ENCODE data around the gene VRTN.
"Not testable (repeated sequence)": the region's sequence is repeated elsewhere in the genome, so short reads cannot be mapped to it uniquely, and the experiment has no call there.

Gene VRTN

GRCh38 chr14:74390505-74390904, 42.2 kb downstream of the VRTN start:
- peaks cover 49% of the 10 kb centered on the region for H3K27me3 Mint-ChIP-seq
- not testable (repeated sequence) for H3K4me3 Mint-ChIP-seq

GRCh38 chr14:74391479-74391878, 43.2 kb downstream of the VRTN start:
- Mint-ChIP-seq H3K36me3 (ENCODE audit: insufficient read depth) (no peaks in the 10 kb centered on the region), H3K9me3 (no peaks in the 10 kb centered on the region), H3K4me3 (no peak overlapping the region), H3K4me1 (no peaks in the 10 kb centered on the region), H3K27me3 (peaks cover 59% of the 10 kb centered on the region), H3K27ac (ENCODE audit: low read depth) (no peak overlapping the region)
- no peak for DNase-seq (ENCODE audit: low spot score in 2 of 2)
- ATAC-seq (replicated peaks; ENCODE audit: extremely low read depth, poor library complexity, severe bottlenecking) = no peak

More at GRCh38 chr14:74390505-74390904, 42.2 kb downstream of the VRTN start:
- not testable (repeated sequence) for H3K36me3 Mint-ChIP-seq (ENCODE audit: insufficient read depth); H3K4me1 Mint-ChIP-seq; H3K27ac Mint-ChIP-seq (ENCODE audit: low read depth); DNase-seq (ENCODE audit: low spot score in 2 of 2); ATAC-seq (replicated peaks; ENCODE audit: extremely low read depth, poor library complexity, severe bottlenecking); H3K9me3 Mint-ChIP-seq

- Mint-ChIP-seq H3K4me1 (no peaks in the 10 kb centered on the region), H3K27me3 (peaks cover 67% of the 10 kb centered on the region), H3K36me3 (ENCODE audit: insufficient read depth) (no peaks in the 10 kb centered on the region), H3K9me3 (no peaks in the 10 kb centered on the region), H3K27ac (ENCODE audit: low read depth) (no peak overlapping the region), H3K4me3 (no peak overlapping the region)
- DNase-seq (ENCODE audit: low spot score in 2 of 2) (no peak), ATAC-seq (replicated peaks; ENCODE audit: extremely low read depth, poor library complexity, severe bottlenecking) (no peak)
Observed at GRCh38 chr14:74392616-74393570, 44.6 kb downstream of the VRTN start.

GRCh38 chr14:74394549-74394948, 46.3 kb downstream of the VRTN start:
- Mint-ChIP-seq H3K27me3 (peaks cover 66% of the 10 kb centered on the region), H3K4me1 (no peaks in the 10 kb centered on the region), H3K36me3 (ENCODE audit: insufficient read depth) (peaks cover 2% of the 10 kb centered on the region), H3K27ac (ENCODE audit: low read depth) (no peak overlapping the region), H3K4me3 (no peak overlapping the region), H3K9me3 (no peaks in the 10 kb centered on the region)
- ATAC-seq (replicated peaks; ENCODE audit: extremely low read depth, poor library complexity, severe bottlenecking) = no peak
- DNase-seq (ENCODE audit: low spot score in 2 of 2) = no peak

GRCh38 chr14:74395094-74395493, 46.8 kb downstream of the VRTN start:
- H3K27ac Mint-ChIP-seq (ENCODE audit: low read depth) = no peak overlapping the region
- no peaks in the 10 kb centered on the region for H3K9me3 Mint-ChIP-seq
- DNase-seq (ENCODE audit: low spot score in 2 of 2) (no peak), ATAC-seq (replicated peaks; ENCODE audit: extremely low read depth, poor library complexity, severe bottlenecking) (no peak)
- no peak overlapping the region for H3K4me3 Mint-ChIP-seq
- H3K27me3 Mint-ChIP-seq = peaks cover 60% of the 10 kb centered on the region
- H3K4me1 Mint-ChIP-seq = no peaks in the 10 kb centered on the region
- peaks cover 2% of the 10 kb centered on the region for H3K36me3 Mint-ChIP-seq (ENCODE audit: insufficient read depth)

- Mint-ChIP-seq H3K27ac (ENCODE audit: low read depth) (peak overlapping the region; percentile 85), H3K4me1 (peaks cover 25% of the 10 kb centered on the region), H3K36me3 (ENCODE audit: insufficient read depth) (peaks cover 2% of the 10 kb centered on the region), H3K27me3 (peaks cover 21% of the 10 kb centered on the region), H3K9me3 (no peaks in the 10 kb centered on the region), H3K4me3 (no peak overlapping the region)
- ATAC-seq (replicated peaks; ENCODE audit: extremely low read depth, poor library complexity, severe bottlenecking) = no peak
- DNase-seq (ENCODE audit: low spot score in 2 of 2) = no peak
Observed at GRCh38 chr14:74400031-74400685, 51.9 kb downstream of the VRTN start.

GRCh38 chr14:74400919-74401503, 52.7 kb downstream of the VRTN start:
- peaks cover 2% of the 10 kb centered on the region for H3K36me3 Mint-ChIP-seq (ENCODE audit: insufficient read depth)
- no peaks in the 10 kb centered on the region for H3K9me3 Mint-ChIP-seq
- peaks cover 25% of the 10 kb centered on the region for H3K4me1 Mint-ChIP-seq
- DNase-seq (ENCODE audit: low spot score in 2 of 2) = no peak
- H3K27me3 Mint-ChIP-seq = peaks cover 13% of the 10 kb centered on the region
- H3K27ac Mint-ChIP-seq (ENCODE audit: low read depth) = peak overlapping the region; percentile 85
- peak overlapping the region; percentile 61 for H3K4me3 Mint-ChIP-seq
- ATAC-seq (replicated peaks; ENCODE audit: extremely low read depth, poor library complexity, severe bottlenecking) = no peak

GRCh38 chr14:74401504-74402241, 53.4 kb downstream of the VRTN start:
- Mint-ChIP-seq H3K4me3 (peak overlapping the region; percentile 61), H3K36me3 (ENCODE audit: insufficient read depth) (peaks cover 2% of the 10 kb centered on the region), H3K27me3 (peaks cover 6% of the 10 kb centered on the region), H3K9me3 (no peaks in the 10 kb centered on the region), H3K27ac (ENCODE audit: low read depth) (peak overlapping the region; percentile 85), H3K4me1 (peaks cover 25% of the 10 kb centered on the region)
- peak; percentile 47 to 73 for DNase-seq (ENCODE audit: low spot score in 2 of 2)
- ATAC-seq (replicated peaks; ENCODE audit: extremely low read depth, poor library complexity, severe bottlenecking) = peak; percentile 99

- Mint-ChIP-seq H3K27me3 (no peaks in the 10 kb centered on the region), H3K27ac (ENCODE audit: low read depth) (no peak overlapping the region), H3K4me3 (peak overlapping the region; percentile 29), H3K36me3 (ENCODE audit: insufficient read depth) (peaks cover 2% of the 10 kb centered on the region), H3K9me3 (no peaks in the 10 kb centered on the region), H3K4me1 (peaks cover 25% of the 10 kb centered on the region)
- ATAC-seq (replicated peaks; ENCODE audit: extremely low read depth, poor library complexity, severe bottlenecking) (no peak), DNase-seq (ENCODE audit: low spot score in 2 of 2) (no peak)
Observed at GRCh38 chr14:74402401-74403251, 54.4 kb downstream of the VRTN start.

- no peak for ATAC-seq (replicated peaks; ENCODE audit: extremely low read depth, poor library complexity, severe bottlenecking)
- peaks cover 25% of the 10 kb centered on the region for H3K4me1 Mint-ChIP-seq
- peaks cover 2% of the 10 kb centered on the region for H3K36me3 Mint-ChIP-seq (ENCODE audit: insufficient read depth)
- DNase-seq (ENCODE audit: low spot score in 2 of 2) = no peak
- H3K27ac Mint-ChIP-seq (ENCODE audit: low read depth) = peak overlapping the region; percentile 4
- H3K9me3 Mint-ChIP-seq = no peaks in the 10 kb centered on the region
- H3K4me3 Mint-ChIP-seq = no peak overlapping the region
- H3K27me3 Mint-ChIP-seq = no peaks in the 10 kb centered on the region
Observed at GRCh38 chr14:74403619-74404417, 55.5 kb downstream of the VRTN start.

GRCh38 chr14:74404435-74404834, 56.2 kb downstream of the VRTN start:
- Mint-ChIP-seq H3K27me3 (no peaks in the 10 kb centered on the region), H3K9me3 (no peaks in the 10 kb centered on the region), H3K4me3 (no peak overlapping the region), H3K27ac (ENCODE audit: low read depth) (no peak overlapping the region), H3K4me1 (peaks cover 25% of the 10 kb centered on the region), H3K36me3 (ENCODE audit: insufficient read depth) (no peaks in the 10 kb centered on the region)
- DNase-seq (ENCODE audit: low spot score in 2 of 2) (no peak), ATAC-seq (replicated peaks; ENCODE audit: extremely low read depth, poor library complexity, severe bottlenecking) (no peak)
